Measurements from ENCODE around the gene FECH.

Gene FECH

DNA sequence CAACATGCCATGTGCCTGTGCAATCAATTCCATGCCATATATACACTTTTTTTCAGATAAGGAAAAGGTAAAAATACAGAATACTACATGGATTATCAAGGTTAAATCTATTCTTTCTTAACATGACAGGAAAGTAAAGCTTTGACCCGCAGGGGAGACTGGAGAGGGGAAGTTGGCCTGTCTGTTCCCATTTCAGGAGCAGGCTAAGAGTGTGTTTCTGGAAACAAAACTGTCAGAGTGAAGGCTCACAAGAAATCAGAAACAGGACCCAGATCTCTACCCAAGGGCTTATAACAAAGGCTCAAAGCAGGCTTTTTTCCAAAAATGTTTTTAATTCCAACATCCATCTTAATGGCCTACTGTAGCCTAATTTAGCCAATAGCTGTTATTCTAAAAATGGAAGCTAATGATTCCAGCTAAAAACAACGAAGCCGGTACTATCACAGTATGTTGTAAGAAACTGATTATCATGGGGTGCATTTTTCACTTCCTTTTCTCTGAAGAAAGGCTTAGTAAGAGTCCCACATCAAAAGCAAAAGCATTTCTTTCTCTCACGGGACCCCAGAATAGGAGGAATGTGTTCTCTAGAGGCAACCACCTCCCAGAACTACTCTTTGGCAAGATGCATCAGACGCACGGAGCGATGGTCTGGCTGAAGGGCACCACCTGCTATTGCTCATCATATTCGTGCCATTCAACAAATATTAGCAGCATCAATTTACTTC is 41.4 kb downstream of the FECH start:
- H3K4me3 ChIP-seq (replicated peaks in 1 of 2; ENCODE audit: low read depth in 2 of 2, low read length in 2 of 2): no peak overlapping the region
- TF ChIP-seq, protein P1, sequence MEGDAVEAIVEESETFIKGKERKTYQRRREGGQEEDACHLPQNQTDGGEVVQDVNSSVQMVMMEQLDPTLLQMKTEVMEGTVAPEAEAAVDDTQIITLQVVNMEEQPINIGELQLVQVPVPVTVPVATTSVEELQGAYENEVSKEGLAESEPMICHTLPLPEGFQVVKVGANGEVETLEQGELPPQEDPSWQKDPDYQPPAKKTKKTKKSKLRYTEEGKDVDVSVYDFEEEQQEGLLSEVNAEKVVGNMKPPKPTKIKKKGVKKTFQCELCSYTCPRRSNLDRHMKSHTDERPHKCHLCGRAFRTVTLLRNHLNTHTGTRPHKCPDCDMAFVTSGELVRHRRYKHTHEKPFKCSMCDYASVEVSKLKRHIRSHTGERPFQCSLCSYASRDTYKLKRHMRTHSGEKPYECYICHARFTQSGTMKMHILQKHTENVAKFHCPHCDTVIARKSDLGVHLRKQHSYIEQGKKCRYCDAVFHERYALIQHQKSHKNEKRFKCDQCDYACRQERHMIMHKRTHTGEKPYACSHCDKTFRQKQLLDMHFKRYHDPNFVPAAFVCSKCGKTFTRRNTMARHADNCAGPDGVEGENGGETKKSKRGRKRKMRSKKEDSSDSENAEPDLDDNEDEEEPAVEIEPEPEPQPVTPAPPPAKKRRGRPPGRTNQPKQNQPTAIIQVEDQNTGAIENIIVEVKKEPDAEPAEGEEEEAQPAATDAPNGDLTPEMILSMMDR (IDR thresholded peaks at IDR 0.05; ENCODE audit: low read depth, low read length): no peak
- peak in 1 of 2 donors; percentile 12 for DNase-seq (ENCODE audit: low read depth in 2 of 2)

GRCh38 chr18:57543560-57543959 is 42.9 kb downstream of the FECH start:
- TF ChIP-seq, protein P1 (IDR thresholded peaks at IDR 0.05; ENCODE audit: low read depth, low read length): no peak
- no peak for DNase-seq (ENCODE audit: low read depth in 2 of 2)
- H3K4me3 ChIP-seq (replicated peaks in 1 of 2; ENCODE audit: low read depth in 2 of 2, low read length in 2 of 2): no peak overlapping the region

DNA sequence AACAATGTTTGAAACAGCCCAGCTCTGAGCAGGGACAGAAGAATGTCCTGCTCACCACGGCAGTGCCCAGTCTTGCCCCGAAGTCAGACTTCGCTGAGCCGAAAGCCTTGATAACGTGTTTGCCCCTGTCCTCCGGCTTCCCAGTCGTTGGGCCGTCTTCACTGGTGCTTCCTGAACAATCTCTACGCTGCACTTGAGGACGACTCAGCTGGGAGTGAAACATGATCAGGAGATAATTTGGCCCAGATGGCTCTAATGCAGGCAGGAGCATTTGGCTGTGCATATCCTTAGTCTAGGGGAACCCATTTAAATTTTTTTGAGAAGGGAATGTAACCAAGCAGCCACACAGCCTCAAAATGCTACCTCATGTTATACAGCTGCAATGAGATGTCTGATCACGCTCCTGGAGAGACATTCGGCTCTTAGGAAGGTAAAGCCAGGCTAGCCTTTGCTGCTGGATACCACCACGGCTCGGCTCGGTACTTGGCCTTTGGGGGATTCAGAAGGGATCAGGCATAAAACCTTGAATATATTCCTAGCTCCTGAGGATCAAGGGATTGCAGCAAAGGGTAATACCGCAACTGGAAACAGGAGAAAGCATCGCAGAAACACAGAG is 43.6 kb downstream of the FECH start:
- TF ChIP-seq, protein P1 (IDR thresholded peaks at IDR 0.05; ENCODE audit: low read depth, low read length): no peak
- peak in 1 of 2 donors; percentile 6 for DNase-seq (ENCODE audit: low read depth in 2 of 2)
- H3K4me3 ChIP-seq (replicated peaks in 1 of 2; ENCODE audit: low read depth in 2 of 2, low read length in 2 of 2): no peak overlapping the region

DNA sequence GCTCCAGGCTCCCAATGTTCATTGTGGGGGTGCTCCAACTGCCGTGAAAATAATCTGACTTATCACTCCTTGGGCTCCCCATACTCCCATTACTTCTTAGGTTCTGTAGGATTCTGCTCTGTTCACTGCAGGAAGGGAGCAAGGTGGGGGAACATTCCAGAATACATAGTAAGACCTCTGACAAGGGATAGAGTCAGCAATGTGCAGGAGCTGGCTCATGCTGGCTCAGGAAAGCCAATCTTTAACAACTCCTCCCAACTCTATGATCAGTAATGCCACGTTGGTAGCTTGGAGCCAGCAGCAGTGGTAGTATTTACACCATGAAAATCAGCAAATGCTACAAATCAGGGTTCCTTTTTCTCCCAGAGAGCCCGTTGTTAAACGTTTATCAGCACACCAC is 44.4 kb downstream of the FECH start:
- DNase-seq (ENCODE audit: low read depth in 2 of 2): peak; percentile 46 to 61
- TF ChIP-seq, protein P1 (IDR thresholded peaks at IDR 0.05; ENCODE audit: low read depth, low read length): no peak
- no peak overlapping the region for H3K4me3 ChIP-seq (replicated peaks in 1 of 2; ENCODE audit: low read depth in 2 of 2, low read length in 2 of 2)

DNA sequence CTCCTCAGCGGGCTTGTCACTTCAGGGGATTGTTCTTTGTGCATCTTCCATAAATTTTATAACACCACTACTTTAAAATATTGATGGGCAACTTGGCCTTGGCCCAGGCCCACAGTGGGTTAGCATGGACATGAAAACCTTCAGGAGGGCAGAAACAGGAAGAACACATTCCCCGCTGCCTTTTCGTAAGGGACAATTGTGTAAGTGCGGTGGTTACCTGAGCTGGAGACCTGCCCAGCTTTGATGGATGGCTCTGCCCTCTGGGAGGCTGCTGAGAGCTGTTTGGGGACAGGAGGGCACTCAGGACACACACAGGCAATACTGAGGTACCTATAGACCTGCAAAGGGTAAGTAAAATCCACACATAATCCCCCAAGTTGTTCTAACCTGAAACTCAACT is 46.8 kb downstream of the FECH start:
- H3K4me3 ChIP-seq (replicated peaks in 1 of 2; ENCODE audit: low read depth in 2 of 2, low read length in 2 of 2): no peak overlapping the region
- TF ChIP-seq, protein P1 (IDR thresholded peaks at IDR 0.05; ENCODE audit: low read depth, low read length): no peak
- no peak for DNase-seq (ENCODE audit: low read depth in 2 of 2)

- TF ChIP-seq, protein P1 (IDR thresholded peaks at IDR 0.05; ENCODE audit: low read depth, low read length): no peak
- H3K4me3 ChIP-seq (replicated peaks in 1 of 2; ENCODE audit: low read depth in 2 of 2, low read length in 2 of 2): no peak overlapping the region
- no peak for DNase-seq (ENCODE audit: low read depth in 2 of 2)
Measured at GRCh38 chr18:57538614-57539013, 47.9 kb downstream of the FECH start.

Measured in cardiac fibroblast (primary cell).